Activated CD4-positive, alpha-beta T cell treated with anti-CD3 and anti-CD28 coated beads, Interleukin-10, Interleukin-2, amounts not matched to agents 100 ng/mL and 50 ng/mL, durations not matched to agents 16 hours and 8 hours (primary cell): Measurements from ENCODE around the gene CFL1.

ENCODE experiments used
- DNase-seq: peaks from one replicate; pipeline ENCODE4 v3.0.0-alpha.2; 2020

The CFL1 gene

DNA sequence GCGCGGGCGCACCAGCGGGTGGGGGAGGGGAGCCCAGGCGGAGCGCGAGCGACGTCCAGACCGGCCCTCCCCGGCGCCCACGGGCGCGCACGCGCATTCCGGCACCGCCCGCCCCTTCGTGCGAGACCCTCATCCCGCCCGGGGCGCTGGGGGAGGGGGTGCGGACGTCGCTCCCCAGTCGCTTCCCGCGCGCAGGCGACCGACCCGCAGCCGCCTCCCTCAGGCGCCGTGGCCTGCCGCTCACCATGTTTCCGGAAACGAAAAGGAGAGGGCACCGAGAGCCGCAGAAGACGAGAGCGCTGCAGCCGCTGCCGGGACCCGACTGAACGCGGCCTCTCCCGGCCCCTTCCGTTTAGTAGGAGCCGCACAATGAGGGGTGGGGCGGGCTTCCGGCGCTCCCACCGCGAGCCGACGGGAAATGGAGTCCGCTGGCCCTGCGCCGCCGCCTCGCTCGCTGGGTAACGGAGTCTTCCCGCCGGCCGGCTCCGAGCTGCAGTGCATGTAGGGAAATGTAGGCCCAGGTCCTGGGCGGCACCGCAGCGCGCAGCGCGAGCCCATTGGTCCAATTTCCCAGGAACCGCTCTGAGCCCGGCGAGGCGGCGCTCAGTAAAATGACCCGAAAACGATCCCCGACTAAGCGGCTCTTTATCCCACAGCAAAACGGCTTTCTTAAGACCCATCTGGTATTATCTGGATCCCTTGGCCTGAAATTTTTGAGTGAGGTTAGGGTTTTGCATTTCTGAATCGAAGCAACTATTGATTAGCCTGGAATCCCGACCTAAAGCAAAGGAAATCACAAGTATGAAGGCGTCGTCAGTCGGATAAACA, at the start of gene CFL1:
CFL1 (minus strand) TSS at position 328 of the 828 bp plus-strand sequence; CDS start at position 247, 81 bp downstream.
- peak; percentile 99 for DNase-seq

- no peak for DNase-seq
Measured at GRCh38 chr11:65906602-65907001, 48.6 kb upstream of the CFL1 start.

GRCh38 chr11:65903715-65904114, 45.7 kb upstream of the CFL1 start:
- no peak for DNase-seq

DNA sequence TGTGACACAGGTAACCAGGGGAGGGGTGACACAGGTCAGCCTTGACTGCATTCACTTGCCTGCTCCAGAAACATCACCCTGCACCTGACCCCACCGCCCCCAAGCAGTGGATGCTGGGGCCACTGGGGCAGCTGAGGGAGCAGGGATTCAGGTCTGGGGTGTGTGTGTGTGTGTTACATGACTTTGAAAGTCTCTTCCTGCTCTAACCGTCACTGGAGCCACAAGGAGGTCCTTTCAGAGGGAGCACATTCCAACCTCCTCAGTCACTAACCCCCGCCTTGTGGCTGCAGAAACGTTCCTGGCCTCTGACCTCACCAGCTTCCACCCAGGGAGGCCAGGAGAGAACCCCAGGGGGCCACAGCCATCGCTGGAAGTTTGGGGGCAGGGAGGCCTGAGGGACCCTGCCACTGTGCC, 45.1 kb upstream of the CFL1 start:
- no peak for DNase-seq

DNA sequence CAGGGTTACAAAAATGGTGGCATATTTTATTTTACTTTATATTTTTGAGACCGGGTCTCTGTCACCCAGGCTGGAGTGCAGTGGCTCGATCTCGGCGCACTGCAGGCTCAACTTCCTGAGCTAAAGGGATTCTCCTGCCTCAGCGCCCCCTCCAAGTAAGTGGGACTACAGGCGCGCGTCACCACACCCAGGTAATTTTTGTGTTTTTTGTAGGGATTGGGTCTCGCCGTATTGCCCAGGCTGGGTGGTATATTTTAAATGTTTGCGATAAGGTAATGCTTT, 42.9 kb upstream of the CFL1 start:
- DNase-seq, result no peak

DNA sequence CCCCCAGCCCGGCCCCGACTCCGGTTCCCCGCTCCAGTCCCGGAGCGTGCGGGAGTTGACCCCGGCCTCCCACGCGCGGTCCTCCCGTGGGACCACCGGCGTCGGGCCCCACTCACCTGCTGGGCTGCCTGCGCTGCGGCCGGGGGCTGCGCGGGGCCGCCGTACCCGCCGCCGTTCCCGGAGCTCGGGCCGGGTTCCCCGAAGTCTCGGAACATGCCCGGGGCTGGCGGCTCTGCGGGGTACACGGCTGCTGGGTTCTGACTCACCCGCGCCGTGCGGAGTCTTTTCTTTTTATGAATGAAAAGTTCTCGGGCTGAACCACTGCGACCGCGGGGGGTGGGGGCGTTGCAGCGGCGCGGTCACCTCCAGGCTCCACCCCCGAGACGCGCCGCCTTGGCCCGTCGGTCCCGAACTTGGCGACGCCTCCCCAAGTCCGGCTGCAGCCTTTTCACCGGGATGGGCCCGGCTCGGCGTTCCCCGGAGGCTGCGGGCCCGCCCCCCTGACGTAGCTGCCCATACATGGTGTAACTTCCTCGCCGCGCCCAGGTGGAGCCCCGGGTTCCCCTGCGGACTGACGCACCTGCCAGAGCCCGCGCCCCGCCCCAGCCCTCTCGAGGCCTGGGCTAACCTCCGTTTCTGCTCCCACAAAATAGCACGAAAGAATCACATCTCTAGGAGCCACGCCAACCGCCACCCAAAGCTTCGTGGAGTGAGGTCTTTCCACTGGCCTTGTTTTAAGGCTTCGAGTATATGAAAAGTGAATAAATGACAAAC, 42.3 kb upstream of the CFL1 start, which contains the start of gene FOSL1:
FOSL1 (minus strand) TSS at position 264 of the 774 bp plus-strand sequence; CDS start at position 215, 49 bp downstream.
- peak; percentile 96 for DNase-seq

- DNase-seq, result peak; percentile 82
Measured at GRCh38 chr11:65899356-65900124, 41.6 kb upstream of the CFL1 start.

- no peak for DNase-seq
Measured at GRCh38 chr11:65898656-65899355, 40.8 kb upstream of the CFL1 start.

DNA sequence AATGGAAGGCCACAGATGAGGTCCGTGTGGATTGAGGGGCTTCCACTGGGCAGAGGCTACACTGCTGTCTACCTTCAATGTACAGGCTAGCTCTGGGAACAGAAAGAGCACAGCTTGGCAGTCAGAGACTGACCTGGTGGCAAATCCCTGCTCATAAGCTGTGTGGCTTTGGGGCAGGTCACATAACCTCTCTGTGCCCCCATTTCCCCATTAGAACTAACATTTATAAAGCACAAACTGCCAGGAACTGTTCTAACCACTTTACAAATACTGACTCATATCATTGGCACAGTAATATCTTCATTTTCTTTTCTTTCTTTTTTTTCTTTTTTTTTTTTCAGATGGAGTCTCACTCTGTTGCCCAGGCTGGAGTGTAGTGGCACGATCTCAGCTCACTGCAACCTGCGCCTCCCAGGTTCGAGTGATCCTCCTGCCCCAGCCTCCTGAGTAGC, 39.1 kb upstream of the CFL1 start:
- DNase-seq, result peak; percentile 54

DNA sequence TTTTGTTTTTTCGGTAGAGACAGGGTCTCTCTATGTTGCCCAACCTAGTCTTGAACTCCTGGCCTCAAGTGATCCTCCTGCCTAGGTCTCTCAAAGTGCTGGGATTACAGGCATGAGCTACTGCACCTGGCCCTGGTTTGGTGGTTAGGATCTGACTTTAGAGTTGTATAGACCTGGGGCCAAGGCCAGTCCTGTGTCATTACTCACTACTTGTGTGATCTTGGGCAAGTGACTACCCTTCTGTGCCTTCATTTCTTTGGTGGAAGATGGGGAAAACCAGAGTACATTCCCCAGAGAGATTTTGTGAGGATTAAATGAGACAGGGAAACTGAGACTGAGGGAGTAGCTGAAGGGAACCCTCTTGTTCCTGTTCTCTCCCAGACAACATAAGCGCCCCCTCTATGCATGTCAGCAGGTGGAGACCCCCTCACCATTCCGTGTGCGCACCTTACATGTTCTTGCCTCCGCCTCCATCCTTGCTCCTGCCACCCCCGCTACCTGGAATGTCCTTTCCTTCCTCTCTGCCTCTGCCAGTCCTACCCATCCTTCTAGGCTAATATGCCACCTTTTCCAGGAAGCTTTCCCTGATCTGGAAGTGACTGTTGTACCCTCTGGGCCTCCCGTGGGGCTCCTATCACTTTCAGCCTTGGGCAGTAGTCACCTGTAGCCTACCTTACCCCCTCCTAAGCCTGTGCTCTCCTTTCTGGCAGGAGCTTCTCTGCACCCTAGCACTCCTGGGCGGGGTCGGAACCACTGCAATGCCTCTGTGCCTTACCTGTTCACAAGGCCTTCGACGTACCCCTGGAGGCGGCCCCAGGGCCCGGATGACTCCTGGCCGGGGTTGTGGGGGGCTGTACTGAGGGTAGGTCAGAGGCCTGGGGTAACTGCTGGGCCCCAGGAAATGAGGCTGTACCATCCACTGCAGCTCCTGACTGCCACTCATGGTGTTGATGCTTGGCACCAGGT, 38.3 kb upstream of the CFL1 start:
- no peak for DNase-seq

DNA sequence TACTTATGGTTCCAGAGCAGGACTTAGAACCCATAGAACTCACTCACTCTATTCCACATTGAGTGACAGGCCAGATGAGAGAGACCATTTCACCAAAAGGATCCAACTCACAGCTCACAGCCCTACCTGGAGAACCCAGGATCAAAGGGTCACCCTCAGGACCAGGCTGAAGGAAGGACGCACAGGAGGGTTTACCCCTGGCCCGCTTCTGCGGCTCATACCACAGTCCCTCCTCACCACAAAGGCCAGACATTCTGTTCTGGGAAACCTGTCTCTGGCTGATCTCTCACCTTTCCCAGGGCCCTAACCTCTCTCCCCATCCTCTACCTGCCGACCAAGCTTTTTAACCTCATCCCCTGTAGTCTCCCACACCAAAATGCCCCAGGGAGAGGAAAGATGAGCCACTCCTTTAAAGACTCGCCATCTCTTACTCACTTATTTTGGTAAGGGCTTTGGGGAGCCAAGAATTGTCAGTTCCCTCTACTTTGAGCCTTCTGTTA, 37.6 kb upstream of the CFL1 start:
- no peak for DNase-seq

DNA sequence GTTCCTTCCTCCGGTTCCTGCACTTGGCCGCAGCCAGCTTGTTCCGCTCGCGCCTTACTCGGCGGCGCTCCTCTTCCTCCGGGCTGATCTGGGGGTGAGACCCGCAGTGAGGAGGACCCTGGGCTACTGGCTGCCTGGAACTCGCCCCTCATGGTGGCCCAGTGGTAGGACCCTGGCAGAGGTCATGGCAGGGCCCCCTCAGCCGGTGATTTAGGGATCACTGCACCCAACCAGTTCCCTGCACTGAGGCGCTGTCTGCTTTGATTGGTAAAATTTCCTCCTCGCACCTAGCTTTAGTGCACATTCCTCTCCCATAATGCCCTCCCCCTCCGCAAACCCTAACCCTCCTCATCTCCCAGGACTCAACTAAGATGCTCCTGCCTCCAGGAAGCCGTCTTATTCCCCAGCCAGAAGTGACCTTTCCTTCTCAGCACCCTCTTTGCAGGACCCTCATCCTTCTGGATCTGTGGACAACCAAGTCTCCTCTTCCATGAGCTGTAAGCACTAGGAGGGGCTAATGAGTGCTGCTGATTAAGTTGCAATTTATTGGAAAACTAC, 36.1 kb upstream of the CFL1 start:
- DNase-seq, result peak; percentile 69

GRCh38 chr11:65892661-65893317, 34.8 kb upstream of the CFL1 start:
- no peak for DNase-seq

- DNase-seq, result peak; percentile 49
Measured at GRCh38 chr11:65892137-65892540, 34.2 kb upstream of the CFL1 start.

DNA sequence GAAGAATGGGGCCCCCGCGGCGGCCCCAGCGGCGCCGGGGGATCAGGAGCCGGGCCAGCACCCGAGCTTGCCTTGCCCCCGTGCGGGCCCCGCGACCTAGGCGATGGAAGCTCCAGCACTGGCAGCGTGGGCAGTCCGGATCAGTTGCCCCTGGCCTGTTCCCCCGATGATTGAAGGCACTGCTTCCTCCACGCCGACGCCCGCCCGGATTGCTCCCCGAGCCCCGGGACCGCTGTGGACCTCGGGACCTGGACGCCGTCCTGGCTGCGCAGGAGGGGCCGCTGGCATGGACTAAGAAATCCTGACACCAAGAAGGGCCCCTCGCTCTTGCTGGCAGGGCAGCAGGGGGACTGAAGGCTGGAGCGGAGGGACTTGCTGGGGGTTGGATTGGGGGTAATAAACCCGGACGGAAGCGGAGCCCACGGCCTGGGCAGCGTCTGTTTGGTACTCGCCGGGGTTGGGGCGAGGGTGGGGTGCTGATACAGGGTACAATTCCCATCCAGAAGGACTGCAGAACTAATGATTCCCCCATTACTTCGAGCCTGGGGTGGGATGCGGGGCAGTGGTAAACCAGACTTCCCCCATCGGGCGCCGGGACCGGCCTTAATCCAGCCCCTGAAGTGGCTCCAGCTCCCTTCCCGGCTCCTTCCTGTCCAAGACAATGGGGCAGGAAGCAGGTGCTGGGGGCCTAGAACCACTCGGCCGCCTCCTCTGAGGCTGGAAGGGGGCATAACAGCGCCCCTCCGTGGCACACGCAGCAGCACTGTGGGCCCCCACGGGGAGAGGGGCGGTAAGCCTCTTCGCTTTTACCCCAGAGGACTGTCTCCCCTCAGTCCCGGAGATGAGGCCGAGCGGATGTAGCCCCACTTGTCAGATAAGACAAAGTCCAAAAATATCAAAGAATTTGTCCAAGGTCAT, 33.5 kb upstream of the CFL1 start:
- DNase-seq, result peak; percentile 60

GRCh38 chr11:65890324-65891218, 32.6 kb upstream of the CFL1 start, which contains the start of gene CCDC85B:
Gene CCDC85B, plus strand, starts transcription at chr11:65890673. Its CDS starts 111 bp downstream, at chr11:65890784.
- peak; percentile 100 for DNase-seq

- peak; percentile 98 for DNase-seq
Measured at GRCh38 chr11:65888163-65888814, 30.3 kb upstream of the CFL1 start, which contains the start of gene FIBP. Gene FIBP, minus strand, starts transcription at chr11:65888471. Its CDS starts 53 bp downstream, at chr11:65888418.
